GM11168 (cell line): ENCODE results near the gene SLC18A2.

Source experiments
- in situ Hi-C: fragments of 300-500 bp; cut with MboI; formaldehyde crosslinking; loops from one replicate; pipeline ENCODE4 v1.12.0; 2022; ENCODE audit warnings: low sequenced_read_pairs; ENCODE audit not compliant: unreplicated experiment

SLC18A2 gene

GRCh38 chr10:117240621-117241529 is at the start of gene SLC18A2:
SLC18A2 (plus strand) TSS chr10:117241114; CDS start chr10:117241694, 580 bp downstream.
- in situ Hi-C loops, result no loop called here

- in situ Hi-C loops, result no loop called here
Observed at GRCh38 chr10:117197189-117197588, 43.7 kb upstream of the SLC18A2 start, which contains the start of gene KCNK18. KCNK18 (plus strand) TSS chr10:117197489; CDS start chr10:117197489, 0 bp downstream.

DNA sequence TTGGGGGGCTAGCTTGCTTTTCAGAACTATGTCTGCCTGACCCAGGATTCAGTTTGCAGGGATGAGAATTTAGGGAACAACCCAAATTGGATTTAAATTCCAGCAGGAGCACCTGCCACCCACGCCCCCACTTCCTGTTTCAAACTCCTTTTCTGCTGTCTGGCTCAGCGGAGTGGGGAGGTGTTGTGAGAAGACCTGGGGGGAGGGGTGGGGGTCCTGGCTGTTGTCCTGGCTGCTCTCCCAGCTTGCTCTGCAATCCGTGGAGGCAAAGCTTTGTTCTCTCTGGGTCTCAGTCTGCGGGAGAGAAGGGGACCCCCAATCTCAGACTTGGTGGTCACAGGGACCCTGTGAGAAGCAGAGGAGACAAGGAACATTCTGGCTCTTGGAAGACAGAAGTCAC is 42.8 kb upstream of the SLC18A2 start:
- in situ Hi-C loops, result no loop called here

- in situ Hi-C loops, result no loop called here
Observed at GRCh38 chr10:117201826-117202225, 39.1 kb upstream of the SLC18A2 start.

GRCh38 chr10:117204316-117204715 is 36.6 kb upstream of the SLC18A2 start:
- in situ Hi-C loops, result no loop called here

- in situ Hi-C loops, result no loop called here
Observed at GRCh38 chr10:117212176-117212575, 28.7 kb upstream of the SLC18A2 start.

DNA sequence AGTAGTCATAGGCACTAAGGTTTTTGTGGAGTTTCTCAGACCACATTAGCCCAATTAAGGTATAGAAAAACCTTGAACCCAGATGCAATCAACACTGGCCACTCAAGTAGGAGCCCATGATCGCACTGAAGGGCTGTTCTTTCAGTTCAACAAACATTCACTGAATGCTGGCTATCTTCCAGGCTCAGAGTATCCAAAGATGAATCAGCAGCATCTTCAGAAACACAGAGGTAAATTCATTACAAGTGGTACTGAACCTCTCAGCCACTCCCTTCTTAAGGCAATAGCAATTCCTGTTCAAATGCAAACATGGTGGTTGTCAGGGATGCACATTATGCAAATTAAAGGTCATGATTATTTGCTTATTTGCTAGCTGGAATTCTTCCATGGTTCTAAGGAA is 26.5 kb upstream of the SLC18A2 start:
- in situ Hi-C loops, result no loop called here

DNA sequence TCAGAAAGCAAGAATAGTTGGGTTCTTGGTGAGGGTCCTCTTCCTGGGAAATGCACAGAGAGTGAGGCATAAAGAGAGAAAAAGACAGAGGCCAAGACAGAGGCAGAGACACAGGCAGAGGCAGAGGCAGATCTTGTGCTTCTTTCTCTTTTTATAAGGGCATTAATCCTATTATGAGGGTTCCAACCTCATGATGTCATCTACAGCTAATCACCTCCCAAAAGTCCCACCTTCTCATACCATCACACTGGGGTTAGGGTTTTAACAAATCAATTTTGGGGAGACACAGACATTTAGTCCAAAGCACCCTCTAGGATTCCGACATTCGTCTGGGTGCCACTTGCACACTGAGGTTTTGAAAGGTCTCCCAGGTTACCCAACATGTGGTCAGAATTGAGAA is 25.8 kb upstream of the SLC18A2 start:
- in situ Hi-C loops, result no loop called here

GRCh38 chr10:117216028-117216427 is 24.9 kb upstream of the SLC18A2 start:
- in situ Hi-C loops, result no loop called here

DNA sequence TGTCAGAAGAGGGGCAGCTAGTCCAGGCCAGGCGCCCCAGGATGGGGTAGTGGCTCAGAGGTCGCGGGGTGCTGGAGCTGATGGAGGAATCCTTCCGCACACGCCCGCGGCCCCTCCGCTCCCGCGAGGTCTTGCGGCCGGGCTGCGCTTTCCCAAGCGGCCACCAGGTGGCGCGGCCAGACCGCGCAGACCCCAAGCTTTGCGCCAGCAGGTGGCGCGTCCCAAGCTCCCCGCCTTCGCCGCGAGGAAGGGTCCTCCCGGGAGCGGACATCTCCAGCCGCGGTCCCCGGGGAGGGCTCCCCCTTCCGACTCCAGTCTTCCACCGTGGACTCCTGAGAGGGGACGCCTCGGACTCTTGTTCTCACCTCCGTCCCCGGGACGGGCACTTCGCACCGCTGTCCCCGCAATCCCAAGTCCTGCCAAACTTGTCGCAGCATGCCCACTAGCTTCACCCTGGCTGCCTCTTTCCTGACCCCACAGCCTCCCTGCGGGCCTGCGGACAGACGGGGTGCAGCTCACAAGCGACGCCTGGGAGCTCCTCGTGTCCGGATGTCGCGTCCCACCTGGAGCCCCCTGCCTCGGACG is 24.2 kb upstream of the SLC18A2 start:
- in situ Hi-C loops, result no loop called here

DNA sequence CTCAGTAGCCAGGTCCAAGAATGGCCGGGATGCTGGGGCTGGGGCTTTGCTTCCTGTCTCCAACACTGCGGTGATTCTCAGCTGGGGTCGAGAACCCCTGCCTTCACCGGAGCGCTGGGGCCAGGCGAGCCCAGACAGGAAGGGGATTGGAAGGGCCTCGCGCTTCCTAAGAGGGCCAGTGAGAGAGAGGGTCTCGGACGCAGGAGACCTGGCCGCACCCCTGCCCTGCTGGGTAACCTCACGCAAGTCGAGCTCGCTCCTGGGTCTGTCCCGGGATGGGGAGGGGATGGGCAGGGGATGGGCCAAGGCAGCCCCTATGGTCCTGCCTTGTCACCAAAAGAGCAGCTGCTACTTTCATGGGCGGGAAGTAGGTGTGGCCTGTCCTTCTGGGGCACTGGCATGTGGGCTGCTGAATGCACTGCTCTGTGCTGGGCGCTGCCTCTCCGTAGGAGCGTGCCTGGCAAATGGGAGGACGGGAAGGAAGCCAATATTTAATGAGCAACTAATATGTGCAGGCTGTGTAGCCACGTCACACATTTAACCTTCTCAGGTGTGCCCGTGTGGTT is 23.6 kb upstream of the SLC18A2 start:
- in situ Hi-C loops, result no loop called here

- in situ Hi-C loops, result no loop called here
Observed at GRCh38 chr10:117218654-117219053, 22.3 kb upstream of the SLC18A2 start.

GRCh38 chr10:117221156-117221711 is 19.7 kb upstream of the SLC18A2 start:
- in situ Hi-C loops, result no loop called here

- in situ Hi-C loops, result no loop called here
Observed at GRCh38 chr10:117222552-117222951, 18.4 kb upstream of the SLC18A2 start.

GRCh38 chr10:117222976-117223692 is 17.8 kb upstream of the SLC18A2 start:
- in situ Hi-C loops, result no loop called here

GRCh38 chr10:117223693-117224430 is 17.1 kb upstream of the SLC18A2 start:
- in situ Hi-C loops, result no loop called here

GRCh38 chr10:117224881-117225280 is 16.0 kb upstream of the SLC18A2 start:
- in situ Hi-C loops, result no loop called here

DNA sequence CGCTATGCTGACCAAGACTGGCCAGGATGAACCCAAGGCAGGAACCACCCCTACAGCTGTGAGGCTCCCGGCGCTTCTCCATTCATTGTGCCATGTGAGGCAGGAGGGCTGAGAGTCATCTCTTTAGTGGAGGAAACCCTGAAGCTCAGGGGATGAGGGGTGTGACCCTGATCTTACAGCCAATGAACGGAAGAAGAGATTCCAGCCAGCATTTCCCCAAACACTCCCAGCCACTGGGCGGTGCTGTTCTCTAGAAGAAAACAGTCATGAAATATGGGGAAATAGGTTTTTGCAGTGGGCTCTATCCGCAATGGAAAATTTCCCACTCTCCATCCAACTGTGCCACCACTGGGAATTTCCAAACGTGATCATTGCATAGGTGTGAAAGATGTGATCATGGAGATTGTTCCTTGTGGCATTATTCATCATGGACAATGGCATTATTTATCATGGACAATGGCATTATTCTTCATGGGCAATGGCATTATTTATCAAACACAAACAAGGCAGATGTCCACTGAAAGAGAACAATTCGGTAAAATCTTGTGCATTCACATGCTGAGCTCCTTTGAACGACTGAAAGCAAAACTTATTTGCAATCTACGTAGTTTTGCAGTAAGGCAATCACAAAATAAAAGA is 14.0 kb upstream of the SLC18A2 start:
- in situ Hi-C loops, result no loop called here

DNA sequence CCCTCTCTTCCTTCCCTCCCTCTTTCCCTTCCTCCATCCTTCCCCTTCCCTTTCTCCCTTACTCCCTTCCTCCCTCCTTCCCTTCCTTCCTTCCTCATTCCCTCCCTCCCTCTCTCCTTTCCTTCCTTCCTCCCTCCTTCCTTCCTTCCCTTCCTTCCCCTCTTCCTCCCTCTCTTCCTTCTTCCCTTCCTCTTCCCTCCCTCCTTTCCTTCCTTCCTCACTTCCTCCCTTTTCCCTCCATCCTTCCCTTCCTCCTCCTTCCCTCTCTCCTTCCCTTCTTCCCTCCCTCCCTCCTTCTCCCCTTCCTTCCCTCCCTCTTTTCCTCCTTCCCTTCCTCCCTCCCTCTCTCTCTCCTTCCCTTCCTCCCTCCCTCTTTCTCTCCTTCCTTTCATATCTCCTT is 12.7 kb upstream of the SLC18A2 start:
- in situ Hi-C loops, result no loop called here
